ENCODE results near the gene FAF1.

DNA sequence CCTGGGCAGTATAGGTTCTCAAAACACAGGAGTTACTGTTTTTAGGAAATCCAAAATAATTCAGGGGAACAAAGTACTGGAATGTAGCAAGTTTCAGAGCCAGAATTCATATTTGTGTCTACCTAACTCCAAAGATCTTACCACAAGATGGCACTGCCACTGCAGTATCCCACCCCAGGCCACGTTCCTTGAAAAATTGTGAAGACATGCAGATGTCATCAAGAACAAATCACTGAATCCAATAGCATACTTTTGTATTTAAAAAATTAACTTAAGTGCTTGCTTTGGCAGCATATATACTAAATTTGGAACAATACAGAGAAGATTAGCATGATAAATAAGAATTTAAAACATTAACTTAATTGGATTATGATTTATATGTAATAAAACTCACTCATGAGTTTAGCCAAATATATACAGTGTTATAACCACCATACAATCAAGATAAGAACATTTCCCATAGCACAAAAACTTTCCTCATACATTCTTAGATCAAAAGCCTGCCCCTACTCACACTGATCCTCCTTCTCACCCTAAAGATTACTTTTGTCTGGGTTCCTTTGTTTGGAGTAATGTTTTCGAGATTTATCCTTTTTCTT lies 209.9 kb downstream of the FAF1 start:
- TF ChIP-seq EZH2 (IDR thresholded peaks at IDR 0.05; ENCODE audit: borderline replicate concordance, low read depth, low read length, poor library complexity, severe bottlenecking) (no peak), CTCF (conservative IDR thresholded peaks at IDR 0.05; ENCODE audit: low read depth, low read length) (peak; percentile 78)
